ENCODE data around the gene LZTS2. TPM values are rescaled to one million over a fixed set of nuclear protein-coding genes. Genes with fewer than 3 reads are reported as not detected.

LZTS2 gene
- total RNA-seq, 2 donors from 2014 or later, result 40.0 to 71.0 TPM

DNA sequence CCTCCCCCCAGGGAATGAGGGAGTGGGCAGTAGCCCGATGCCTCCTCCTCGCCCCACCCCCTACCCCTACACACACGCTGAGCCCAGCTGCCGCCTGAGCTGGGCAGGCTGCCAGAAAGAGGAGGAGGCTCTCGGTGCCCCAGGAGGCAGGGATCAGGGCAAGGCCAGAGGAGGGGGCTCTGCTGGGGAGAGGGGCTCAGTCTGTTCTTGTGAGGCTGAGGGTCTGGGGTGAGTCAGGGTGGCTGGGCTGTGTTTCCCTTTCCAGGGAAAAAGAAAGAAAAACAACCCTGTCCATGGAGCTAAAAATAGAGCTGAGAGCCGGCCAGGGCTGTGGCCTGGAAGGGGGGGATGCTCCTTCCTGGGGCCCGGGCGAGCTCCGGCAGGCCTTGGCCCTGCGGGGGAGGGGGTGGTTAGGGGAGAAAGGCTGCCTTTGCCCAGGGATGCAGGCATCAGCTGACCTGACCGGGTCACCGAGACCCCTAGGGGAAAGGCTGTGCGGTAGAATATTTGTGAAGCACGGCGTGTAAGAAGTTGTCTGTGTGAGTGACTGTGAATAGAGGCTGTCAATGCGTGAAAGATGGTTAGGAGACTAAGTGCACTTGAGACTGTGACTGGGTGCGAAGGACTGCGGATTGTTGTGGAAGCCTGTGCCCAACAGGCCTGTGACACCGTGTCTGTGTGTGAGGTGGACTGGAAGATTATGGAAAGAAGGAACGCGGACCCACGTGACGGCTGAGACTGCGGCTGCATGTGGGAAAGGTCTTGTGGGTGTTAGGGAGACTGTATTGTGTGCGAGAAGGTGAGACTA, 1.2 kb upstream of the LZTS2 start:
- peaks cover 15% of the 10 kb centered on the region for H3K36me3 ChIP-seq
- H3K4me3 ChIP-seq, result peak overlapping the region; percentile 88 to 93
- no peaks in the 10 kb centered on the region for H3K27me3 ChIP-seq
- peak; percentile 80 for DNase-seq (ENCODE audit: low spot score)
- H3K4me1 ChIP-seq, result peaks cover 0 to 57% of the 10 kb centered on the region in 2 donors
- TF ChIP-seq, protein P1, sequence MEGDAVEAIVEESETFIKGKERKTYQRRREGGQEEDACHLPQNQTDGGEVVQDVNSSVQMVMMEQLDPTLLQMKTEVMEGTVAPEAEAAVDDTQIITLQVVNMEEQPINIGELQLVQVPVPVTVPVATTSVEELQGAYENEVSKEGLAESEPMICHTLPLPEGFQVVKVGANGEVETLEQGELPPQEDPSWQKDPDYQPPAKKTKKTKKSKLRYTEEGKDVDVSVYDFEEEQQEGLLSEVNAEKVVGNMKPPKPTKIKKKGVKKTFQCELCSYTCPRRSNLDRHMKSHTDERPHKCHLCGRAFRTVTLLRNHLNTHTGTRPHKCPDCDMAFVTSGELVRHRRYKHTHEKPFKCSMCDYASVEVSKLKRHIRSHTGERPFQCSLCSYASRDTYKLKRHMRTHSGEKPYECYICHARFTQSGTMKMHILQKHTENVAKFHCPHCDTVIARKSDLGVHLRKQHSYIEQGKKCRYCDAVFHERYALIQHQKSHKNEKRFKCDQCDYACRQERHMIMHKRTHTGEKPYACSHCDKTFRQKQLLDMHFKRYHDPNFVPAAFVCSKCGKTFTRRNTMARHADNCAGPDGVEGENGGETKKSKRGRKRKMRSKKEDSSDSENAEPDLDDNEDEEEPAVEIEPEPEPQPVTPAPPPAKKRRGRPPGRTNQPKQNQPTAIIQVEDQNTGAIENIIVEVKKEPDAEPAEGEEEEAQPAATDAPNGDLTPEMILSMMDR (IDR thresholded peaks at IDR 0.05), result no peak
- peak overlapping the region; percentile 99 to 100 for H3K27ac ChIP-seq
- H3K9me3 ChIP-seq, result no peaks in the 10 kb centered on the region

DNA sequence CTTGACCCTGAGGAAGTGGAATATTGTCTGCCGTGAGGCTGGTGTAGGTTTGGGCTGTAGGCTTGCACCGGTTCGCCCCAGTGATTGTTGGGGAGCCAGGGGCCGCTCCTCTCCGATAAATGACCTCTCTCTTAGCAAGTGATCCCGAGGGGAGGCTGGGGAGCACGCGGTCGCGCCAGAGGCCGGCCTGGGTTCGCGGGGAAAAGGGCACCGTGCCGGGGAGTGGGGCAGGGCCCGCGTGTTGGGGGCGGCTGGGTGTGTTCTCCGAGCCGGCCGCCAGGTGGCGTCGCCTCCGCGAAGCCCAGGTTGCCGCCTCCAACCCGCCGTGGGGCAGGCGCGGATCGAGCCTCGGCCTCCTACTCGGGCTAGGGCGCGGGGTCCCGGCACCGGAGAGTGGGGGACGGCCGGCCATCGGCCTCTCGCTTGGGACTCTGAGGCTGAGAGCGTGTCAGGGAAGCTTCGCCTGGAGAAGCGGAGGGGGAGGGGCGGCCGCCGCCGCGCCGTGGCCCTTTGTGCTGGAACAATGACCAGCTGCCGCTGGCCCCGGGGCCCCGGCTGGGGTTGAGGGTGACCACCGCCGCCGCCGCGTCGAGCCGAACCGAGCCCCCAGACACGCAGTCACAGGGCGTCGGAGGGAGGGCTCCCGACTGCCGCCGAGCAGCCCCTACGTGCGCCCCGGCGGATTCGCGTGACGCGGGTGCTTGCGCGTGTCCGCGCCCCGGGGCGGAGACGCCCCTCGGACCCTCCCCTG, 442 bp upstream of the LZTS2 start:
- peaks cover 0 to 64% of the 10 kb centered on the region in 2 donors for H3K4me1 ChIP-seq

DNA sequence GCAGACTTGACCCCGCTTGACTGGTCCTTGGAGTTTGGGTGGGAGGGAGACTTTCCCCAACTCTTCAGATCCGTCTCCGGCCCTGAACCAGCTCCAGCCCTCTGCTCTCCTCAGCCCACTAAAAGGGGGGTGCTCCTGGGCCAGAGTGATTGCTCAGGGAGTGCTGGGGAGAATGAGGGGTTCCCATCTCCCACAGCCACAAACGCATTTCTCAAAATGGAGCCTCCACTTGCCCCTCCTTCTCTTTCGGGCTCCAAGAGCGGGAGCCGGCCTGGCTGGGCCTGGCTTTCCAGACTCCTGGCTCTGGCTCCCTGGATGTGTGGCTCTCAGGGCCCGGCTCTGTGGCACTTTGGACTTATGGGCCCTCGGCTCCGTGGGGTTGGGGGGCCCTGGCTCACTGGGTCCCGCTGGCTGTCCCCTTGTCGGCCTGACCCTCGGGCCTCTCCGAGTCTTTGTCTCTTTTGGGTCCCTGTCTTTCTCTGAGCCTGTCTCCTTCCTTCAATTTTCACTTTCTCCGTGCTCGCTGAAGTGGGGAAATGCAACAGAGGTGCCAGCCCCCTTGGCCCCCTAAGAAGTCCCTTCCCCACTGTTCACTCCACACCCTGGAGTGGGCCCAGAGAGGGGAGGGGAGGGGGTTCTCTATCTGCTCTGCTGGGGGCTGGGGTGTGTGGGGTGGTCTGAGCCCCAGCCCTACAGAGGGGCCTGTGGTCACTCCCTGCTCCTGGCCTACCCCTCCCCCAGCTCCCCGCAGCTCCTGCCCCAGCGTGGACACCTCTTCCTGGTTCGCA, 713 bp downstream of the LZTS2 start:
- H3K4me1 ChIP-seq, result peaks cover 0 to 75% of the 10 kb centered on the region in 2 donors
- no peaks in the 10 kb centered on the region for H3K27me3 ChIP-seq
- peak overlapping the region; percentile 88 to 93 for H3K4me3 ChIP-seq
- peak overlapping the region; percentile 99 to 100 for H3K27ac ChIP-seq
- H3K9me3 ChIP-seq, result no peaks in the 10 kb centered on the region
- no peak for DNase-seq (ENCODE audit: low spot score)
- TF ChIP-seq, protein P1 (IDR thresholded peaks at IDR 0.05), result no peak
- peaks cover 28% of the 10 kb centered on the region for H3K36me3 ChIP-seq

More for the DNA sequence above, 442 bp upstream of the LZTS2 start:
- peaks cover 19% of the 10 kb centered on the region for H3K36me3 ChIP-seq
- H3K27me3 ChIP-seq, result no peaks in the 10 kb centered on the region
- peak; percentile 80 for DNase-seq (ENCODE audit: low spot score)
- TF ChIP-seq, protein P1 (IDR thresholded peaks at IDR 0.05), result peak; percentile 98 to 100
- H3K4me3 ChIP-seq, result peak overlapping the region; percentile 88 to 93
- peak overlapping the region; percentile 99 to 100 for H3K27ac ChIP-seq
- H3K9me3 ChIP-seq, result no peaks in the 10 kb centered on the region

DNA sequence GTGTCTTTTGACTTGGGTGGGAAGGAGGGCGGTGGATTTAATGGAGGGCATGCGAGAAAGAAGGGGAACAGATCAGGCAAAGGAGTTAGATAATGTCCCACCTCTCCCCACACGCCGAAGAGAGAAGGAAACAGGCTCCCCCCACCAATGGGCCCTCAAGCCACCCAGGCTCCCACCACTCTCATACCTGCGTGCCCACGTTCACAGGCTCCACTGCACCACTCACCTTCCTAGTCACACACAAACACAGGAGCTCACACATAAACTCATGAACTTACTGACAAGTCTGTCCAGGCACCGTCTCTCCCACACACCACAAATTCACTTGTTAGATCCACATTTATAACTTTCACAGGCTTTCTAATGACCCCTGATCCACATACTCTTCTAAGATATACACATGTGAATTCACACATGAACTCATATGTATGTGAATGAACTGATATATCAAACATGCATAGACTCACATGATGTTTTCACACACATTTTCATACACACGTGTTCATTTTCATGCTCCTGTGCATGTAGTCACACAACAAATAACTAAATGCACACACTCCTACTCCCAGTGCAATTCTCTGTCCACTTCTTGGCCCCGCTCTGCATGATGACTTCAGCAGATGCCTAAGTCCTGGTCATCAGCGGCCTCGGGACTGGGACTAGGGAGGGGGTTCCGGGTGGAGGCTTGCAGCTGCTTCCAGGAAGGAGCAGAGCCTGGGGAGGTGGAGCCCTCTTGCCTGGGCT, 1.5 kb downstream of the LZTS2 start:
- Histone ChIP-seq H3K9me3 (no peaks in the 10 kb centered on the region), H3K36me3 (peaks cover 35% of the 10 kb centered on the region), H3K4me3 (peak overlapping the region; percentile 88 to 93), H3K4me1 (peaks cover 0 to 80% of the 10 kb centered on the region in 2 donors), H3K27ac (peak overlapping the region; percentile 99 to 100), H3K27me3 (no peaks in the 10 kb centered on the region)
- TF ChIP-seq, protein P1 (IDR thresholded peaks at IDR 0.05), result peak in 1 of 2 donors; percentile 27
- DNase-seq (ENCODE audit: low spot score), result peak; percentile 97

DNA sequence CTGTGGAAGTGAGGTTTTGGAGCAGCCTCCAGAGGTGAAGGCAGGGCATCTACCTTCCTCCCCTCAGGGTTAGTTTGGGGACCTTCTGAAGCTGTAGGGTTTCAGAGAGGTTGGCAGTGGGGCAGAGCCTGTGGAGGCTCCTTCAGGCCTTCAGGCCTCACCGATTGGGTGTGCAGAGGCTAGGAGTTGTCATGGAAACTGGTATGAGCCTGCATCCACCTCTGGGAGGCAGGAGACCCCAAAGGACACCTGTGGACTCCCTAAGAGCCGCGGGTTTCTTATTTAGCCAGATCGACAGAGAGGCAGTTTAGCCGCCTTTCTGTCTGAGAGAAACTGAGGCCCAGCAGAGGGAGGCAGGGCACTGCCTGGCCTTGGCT, 2.0 kb downstream of the LZTS2 start:
- TF ChIP-seq, protein P1 (IDR thresholded peaks at IDR 0.05), result no peak
- Histone ChIP-seq H3K4me3 (peak overlapping the region; percentile 11 to 24), H3K27me3 (no peaks in the 10 kb centered on the region), H3K4me1 (peaks cover 0 to 76% of the 10 kb centered on the region in 2 donors), H3K27ac (peak overlapping the region; percentile 99 to 100), H3K9me3 (no peaks in the 10 kb centered on the region), H3K36me3 (peaks cover 41% of the 10 kb centered on the region)
- no peak for DNase-seq (ENCODE audit: low spot score)
